Measurements from ENCODE around the gene CROCC2.

DNA sequence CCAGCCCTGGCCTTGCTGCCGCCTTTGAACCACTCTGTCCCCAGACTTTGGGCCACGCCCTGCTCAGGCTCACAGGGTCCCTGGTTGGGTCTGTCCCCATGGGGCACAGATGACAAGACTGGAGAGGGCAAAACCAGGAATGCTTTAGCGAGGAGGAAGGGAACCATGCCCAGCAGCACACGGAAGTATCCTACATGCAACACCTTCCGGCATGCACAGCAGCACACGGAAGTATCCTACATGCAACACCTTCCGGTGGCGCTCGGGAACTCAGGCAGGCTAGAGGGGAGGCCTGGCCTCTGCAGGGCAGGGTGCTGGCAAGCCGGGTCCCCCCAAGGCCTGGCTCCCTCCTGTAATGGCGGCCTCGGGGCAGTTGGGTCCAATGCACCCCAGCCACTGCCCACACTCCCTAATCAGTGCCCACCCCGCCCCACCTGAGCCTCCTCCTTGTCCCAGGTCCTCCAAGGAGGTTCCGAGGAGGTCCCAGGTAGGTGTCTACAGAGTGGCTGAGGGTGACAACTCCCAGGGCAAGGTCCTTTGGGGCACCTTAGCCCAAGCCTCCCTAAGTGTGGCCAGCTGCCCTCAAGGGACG lies 58.7 kb downstream of the CROCC2 start:
- TF ChIP-seq, protein P1, sequence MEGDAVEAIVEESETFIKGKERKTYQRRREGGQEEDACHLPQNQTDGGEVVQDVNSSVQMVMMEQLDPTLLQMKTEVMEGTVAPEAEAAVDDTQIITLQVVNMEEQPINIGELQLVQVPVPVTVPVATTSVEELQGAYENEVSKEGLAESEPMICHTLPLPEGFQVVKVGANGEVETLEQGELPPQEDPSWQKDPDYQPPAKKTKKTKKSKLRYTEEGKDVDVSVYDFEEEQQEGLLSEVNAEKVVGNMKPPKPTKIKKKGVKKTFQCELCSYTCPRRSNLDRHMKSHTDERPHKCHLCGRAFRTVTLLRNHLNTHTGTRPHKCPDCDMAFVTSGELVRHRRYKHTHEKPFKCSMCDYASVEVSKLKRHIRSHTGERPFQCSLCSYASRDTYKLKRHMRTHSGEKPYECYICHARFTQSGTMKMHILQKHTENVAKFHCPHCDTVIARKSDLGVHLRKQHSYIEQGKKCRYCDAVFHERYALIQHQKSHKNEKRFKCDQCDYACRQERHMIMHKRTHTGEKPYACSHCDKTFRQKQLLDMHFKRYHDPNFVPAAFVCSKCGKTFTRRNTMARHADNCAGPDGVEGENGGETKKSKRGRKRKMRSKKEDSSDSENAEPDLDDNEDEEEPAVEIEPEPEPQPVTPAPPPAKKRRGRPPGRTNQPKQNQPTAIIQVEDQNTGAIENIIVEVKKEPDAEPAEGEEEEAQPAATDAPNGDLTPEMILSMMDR (IDR thresholded peaks at IDR 0.05): no peak
- no peak for TF ChIP-seq POLR2A (IDR thresholded peaks at IDR 0.05)

Data from lower leg skin (tissue), 3 donors.